Activated CD4-positive, alpha-beta memory T cell treated with anti-CD3 and anti-CD28 coated beads for 36 hours (primary cell): ENCODE measurements around the gene PRAMEF33. TPM values are rescaled to one million over a fixed set of nuclear protein-coding genes. Genes with fewer than 3 reads are reported as not detected.
A peak's percentile ranks its signal among the peaks of the same experiment; 100 is the strongest.
"Not testable (repeated sequence)": the region's sequence is repeated elsewhere in the genome, so short reads cannot be mapped to it uniquely, and the experiment has no call there.

Experiments
- CTCF ChIA-PET: fragments of 350-600 bp; sonication (Branson Sonifier 250); formaldehyde crosslinking; loops from one replicate; lab custom pipeline; 2021; ENCODE audit warnings: antibody characterized with exemption, inconsistent platforms; lab: Charles Lee
- POLR2A ChIA-PET: fragments of 350-600 bp; sonication (Branson Sonifier 250); formaldehyde crosslinking; loops from one replicate; lab custom pipeline; 2021; ENCODE audit warnings: antibody characterized with exemption; lab: Charles Lee
- DNase-seq: peaks from one replicate; pipeline ENCODE4 v3.0.0-alpha.2; 2020
- H3K27ac Mint-ChIP-seq: one replicate; pipeline ENCODE4 v1.8.0; 2021; ENCODE audit warnings: mixed read lengths
- H3K27me3 Mint-ChIP-seq: one replicate; pipeline ENCODE4 v1.8.0; 2021; ENCODE audit warnings: mixed read lengths
- H3K36me3 Mint-ChIP-seq: one replicate; pipeline ENCODE4 v1.8.0; 2021; ENCODE audit warnings: mixed read lengths
- H3K4me1 Mint-ChIP-seq: one replicate; pipeline ENCODE4 v1.8.0; 2021; ENCODE audit warnings: low read depth, mixed read lengths
- H3K4me3 Mint-ChIP-seq: one replicate; pipeline ENCODE4 v1.8.0; 2021; ENCODE audit warnings: mild to moderate bottlenecking, mixed read lengths
- H3K9me3 Mint-ChIP-seq: one replicate; pipeline ENCODE4 v1.8.0; 2021; ENCODE audit warnings: mixed read lengths
- intact Hi-C: fragments of 100-400 bp; cut with micrococcal nuclease; formaldehyde crosslinking; loops from one replicate; pipeline ENCODE4 v1.15.1; 2023
- total RNA-seq, 2 experiments: library from RNA; stranded (reverse); gene quantifications; one replicate each; pipeline ENCODE4 v1.2.3, GENCODE V29; 2021

PRAMEF33 gene
- total RNA-seq, 2 experiments from 2014 or later: not detected

DNA sequence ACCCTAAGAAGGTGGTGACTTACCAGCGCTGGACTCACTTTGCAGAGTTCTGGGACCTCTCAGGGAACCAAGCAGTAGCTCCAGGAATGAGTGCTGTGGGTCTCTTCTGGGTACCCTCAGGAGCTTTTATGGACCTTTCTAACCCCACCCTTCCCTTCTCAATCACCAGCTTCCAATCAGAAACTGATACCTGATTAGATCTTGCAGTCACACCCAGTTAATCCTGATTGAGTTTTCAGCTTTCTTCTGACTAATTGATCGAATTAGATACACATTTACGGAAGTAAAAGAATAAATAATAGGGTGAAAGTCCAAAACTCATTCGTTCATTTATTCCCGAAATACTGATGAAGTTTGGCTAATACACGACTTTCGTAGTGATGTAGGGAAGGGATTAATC is 43.7 kb downstream of the PRAMEF33 start, which contains the start of gene PRAMEF14:
PRAMEF14 (minus strand) TSS at position 101 of the 400 bp plus-strand sequence. CDS start 1,820 bp downstream, outside the sequence.
- H3K4me1 Mint-ChIP-seq, CTCF ChIA-PET, H3K4me3 Mint-ChIP-seq, H3K27me3 Mint-ChIP-seq, DNase-seq, intact Hi-C loops, POLR2A ChIA-PET, H3K9me3 Mint-ChIP-seq, H3K36me3 Mint-ChIP-seq, H3K27ac Mint-ChIP-seq: not testable (repeated sequence)

DNA sequence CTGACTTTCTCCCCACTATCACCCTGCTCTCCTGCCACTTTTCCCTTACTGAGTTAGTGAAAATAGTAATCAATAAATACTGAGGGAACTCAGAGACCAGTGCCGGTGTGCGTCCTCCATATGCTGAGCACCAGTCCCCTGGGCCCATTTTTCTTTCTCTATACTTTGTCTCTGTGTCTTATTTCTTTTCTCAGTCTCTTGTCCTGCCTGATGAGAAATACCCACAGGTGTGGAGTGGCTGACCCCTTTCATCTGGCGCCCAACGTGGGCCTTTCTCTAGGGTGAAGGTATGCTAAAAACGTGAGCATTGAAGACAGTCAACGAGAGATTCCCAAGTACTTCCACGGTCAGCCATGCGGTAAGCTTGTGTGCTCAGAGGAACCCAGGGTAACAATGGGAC is 50.1 kb downstream of the PRAMEF33 start:
- H3K4me1 Mint-ChIP-seq, H3K27me3 Mint-ChIP-seq, CTCF ChIA-PET, POLR2A ChIA-PET, H3K36me3 Mint-ChIP-seq, H3K27ac Mint-ChIP-seq, H3K4me3 Mint-ChIP-seq, DNase-seq, intact Hi-C loops: not testable (repeated sequence)
- H3K9me3 Mint-ChIP-seq: peaks cover 11% of the 10 kb centered on the region

DNA sequence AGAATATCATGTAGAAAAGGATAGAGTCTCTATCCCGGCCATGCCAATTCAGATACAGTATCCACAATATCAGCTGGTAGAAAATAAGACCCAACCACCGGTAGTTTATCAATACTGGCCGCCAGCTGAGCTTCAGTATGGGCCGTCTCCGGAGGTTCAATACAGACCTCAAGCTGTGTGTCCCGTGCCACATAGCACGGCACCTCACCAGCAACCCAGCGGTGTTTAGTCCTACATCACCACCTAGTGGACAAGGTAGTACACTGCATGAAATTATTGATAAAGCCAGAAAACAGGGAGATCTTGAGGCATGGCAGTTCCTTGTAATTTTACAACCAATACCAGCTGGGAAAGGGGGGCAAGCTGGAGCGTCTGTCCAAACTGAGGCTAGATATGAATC is 51.1 kb downstream of the PRAMEF33 start:
- intact Hi-C loops, H3K4me3 Mint-ChIP-seq, POLR2A ChIA-PET, H3K4me1 Mint-ChIP-seq, H3K27ac Mint-ChIP-seq, H3K36me3 Mint-ChIP-seq, CTCF ChIA-PET, DNase-seq, H3K27me3 Mint-ChIP-seq: not testable (repeated sequence)
- H3K9me3 Mint-ChIP-seq: peaks cover 11% of the 10 kb centered on the region

DNA sequence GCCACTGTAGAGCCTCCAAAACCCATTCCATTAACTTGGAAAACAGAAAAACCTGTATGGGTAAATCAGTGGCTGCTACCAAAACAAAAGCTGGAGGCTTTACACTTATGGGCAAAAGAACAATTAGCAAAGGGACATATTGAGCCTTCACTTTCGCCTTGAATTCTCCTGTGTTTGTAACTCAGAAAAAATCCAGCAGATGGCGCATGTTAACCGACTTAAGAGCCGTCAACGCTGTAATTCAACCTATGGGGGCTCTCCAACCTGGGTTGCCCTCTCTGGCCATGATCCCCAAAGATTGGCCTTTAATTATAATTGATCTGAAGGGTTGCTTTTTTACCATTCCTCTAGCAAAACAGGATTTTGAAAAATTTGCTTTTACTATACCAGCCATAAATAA is 53.4 kb downstream of the PRAMEF33 start:
- H3K27ac Mint-ChIP-seq, POLR2A ChIA-PET, H3K4me3 Mint-ChIP-seq, H3K4me1 Mint-ChIP-seq, H3K36me3 Mint-ChIP-seq, H3K27me3 Mint-ChIP-seq, intact Hi-C loops, CTCF ChIA-PET: not testable (repeated sequence)
- peak; percentile 14 for DNase-seq
- peaks cover 11% of the 10 kb centered on the region for H3K9me3 Mint-ChIP-seq

Other genes with a start within 250 kb of the PRAMEF33 start
- not detected for gene PRAMEF27, start 247.0 kb upstream of the PRAMEF33 start, total RNA-seq
- not detected for gene HNRNPCL3, start 242.8 kb upstream of the PRAMEF33 start, total RNA-seq
- not detected for gene PRAMEF25, start 232.8 kb upstream of the PRAMEF33 start, total RNA-seq
- not detected for gene HNRNPCL2, start 186.7 kb upstream of the PRAMEF33 start, total RNA-seq
- gene PRAMEF26, start 147.5 kb upstream of the PRAMEF33 start, total RNA-seq: not detected
- not detected for gene HNRNPCL4, start 137.9 kb upstream of the PRAMEF33 start, total RNA-seq
- gene PRAMEF9, start 131.7 kb upstream of the PRAMEF33 start, total RNA-seq: not detected
- gene PRAMEF13, start 102.1 kb upstream of the PRAMEF33 start, total RNA-seq: not detected
- not detected for gene PRAMEF18, start 77.4 kb upstream of the PRAMEF33 start, total RNA-seq
- gene PRAMEF5, start 49.3 kb upstream of the PRAMEF33 start, total RNA-seq: not detected
- gene PRAMEF8, start 18.4 kb upstream of the PRAMEF33 start, total RNA-seq: not detected
- not detected for gene PRAMEF15, start 12.0 kb downstream of the PRAMEF33 start, total RNA-seq
- not detected for gene PRAMEF14, start 43.6 kb downstream of the PRAMEF33 start, total RNA-seq
- gene PRAMEF19, start 68.4 kb downstream of the PRAMEF33 start, total RNA-seq: not detected
- gene PRAMEF17, start 86.1 kb downstream of the PRAMEF33 start, total RNA-seq: not detected
- not detected for gene PRAMEF20, start 106.9 kb downstream of the PRAMEF33 start, total RNA-seq
- not detected for gene LRRC38, start 210.5 kb downstream of the PRAMEF33 start, total RNA-seq